GM12878 (cell line): ENCODE data around the gene CAMK2N2. TPM values are rescaled to one million over a fixed set of nuclear protein-coding genes. Genes with fewer than 3 reads are reported as not detected.

Source experiments
- ATAC-seq: fragments of 200-7000 bp; cut with Tn5 transposase; 3 replicates; pipeline ENCODE4 v1.9.1; 2020; ENCODE audit warnings: mild to moderate bottlenecking, moderate library complexity
- BruUV-seq: library from RNA; stranded (reverse); fragments of 400-500 nt; replicated peaks from 2 replicates; lab custom pipeline; 2021; lab: Mats Ljungman, UMichigan
- CTCF ChIA-PET: fragments of 300-600 bp; sonication (Branson Sonifier 250); formaldehyde crosslinking; extraction: SDS; loops from one replicate; lab custom pipeline; 2021; ENCODE audit warnings: inconsistent platforms; lab: Yijun Ruan, JAX
- POLR2A ChIA-PET: fragments of 350-600 bp; formaldehyde crosslinking; extraction: SDS; loops from one replicate; lab custom pipeline; 2021; ENCODE audit warnings: inconsistent platforms; lab: Charles Lee
- RAD21 ChIA-PET: fragments of 300-600 bp; sonication (Branson Sonifier 250); formaldehyde crosslinking; loops from one replicate; lab custom pipeline; 2023; ENCODE audit warnings: antibody characterized with exemption; ENCODE audit not compliant: unreplicated experiment; lab: Charles Lee
- SMC1A ChIA-PET: fragments of 300-600 bp; sonication (Branson Sonifier 250); formaldehyde crosslinking; loops from one replicate; lab custom pipeline; 2023; ENCODE audit not compliant: unreplicated experiment, uncharacterized antibody; lab: Charles Lee
- DNase-seq: peaks from one replicate; pipeline ENCODE4 v3.0.0-alpha.2; 2011; ENCODE audit warnings: low read depth, low spot score
- FAIRE-seq: peaks from 3 replicates; lab custom pipeline; 2011; peaks lifted over from hg19 to GRCh38; lab: Jason Lieb, UNC
- H2AFZ ChIP-seq: 2 replicates; pipeline ENCODE4 v1.6.0; 2011; ENCODE audit warnings: low read depth, low read length, control low read depth; ENCODE audit not compliant: control insufficient read depth
- H3K27ac ChIP-seq: 2 replicates; pipeline ENCODE4 v1.5.1; 2011; ENCODE audit warnings: control low read depth; ENCODE audit not compliant: control insufficient read depth, insufficient read depth
- H3K27me3 ChIP-seq, 2 experiments: replicated peaks in 1 of 2; 2 replicates each; pipeline versions ENCODE4 v1.6.0 to v1.6.1; 2011; ENCODE audit warnings: low read length in 1 of 2; ENCODE audit not compliant: control insufficient read depth in 2 of 2, insufficient read depth in 2 of 2
- H3K36me3 ChIP-seq, 2 experiments: 2 replicates each; pipeline ENCODE4 v1.5.1; 2011; ENCODE audit warnings: low read length in 1 of 2; ENCODE audit not compliant: control insufficient read depth in 2 of 2, insufficient read depth in 2 of 2
- H3K4me1 ChIP-seq: 2 replicates; pipeline ENCODE4 v1.6.1; 2011; ENCODE audit warnings: mild to moderate bottlenecking, low read length, moderate library complexity, mixed read lengths; ENCODE audit not compliant: control insufficient read depth, insufficient read depth
- H3K4me2 ChIP-seq: 2 replicates; pipeline ENCODE4 v1.6.0; 2011; ENCODE audit warnings: control low read depth; ENCODE audit not compliant: control insufficient read depth, insufficient read depth
- H3K4me3 ChIP-seq: fragments of 200-600 bp; sonication (generic); 2 replicates; pipeline ENCODE4 v1.5.1; 2016
- H3K79me2 ChIP-seq: 2 replicates; pipeline ENCODE4 v1.6.0; 2011; ENCODE audit warnings: low read length; ENCODE audit not compliant: control insufficient read depth, insufficient read depth
- H3K9ac ChIP-seq: 2 replicates; pipeline ENCODE4 v1.8.0; 2011; ENCODE audit warnings: low read length, control low read depth, mixed read lengths; ENCODE audit not compliant: control insufficient read depth, insufficient read depth
- H3K9me3 ChIP-seq: replicated peaks from 3 replicates; pipeline ENCODE4 v1.5.1; 2011; ENCODE audit warnings: mild to moderate bottlenecking, low read length; ENCODE audit not compliant: control insufficient read depth, insufficient read depth
- H4K20me1 ChIP-seq: 2 replicates; pipeline ENCODE4 v1.6.0; 2011; ENCODE audit not compliant: control insufficient read depth, insufficient read depth
- CREM ChIP-seq: IDR thresholded peaks from 2 replicates; pipeline ENCODE4 v1.6.1; 2014; ENCODE audit warnings: antibody characterized with exemption, low read depth
- E2F4 ChIP-seq: IDR thresholded peaks from 2 replicates; pipeline ENCODE4 v1.6.1; 2012; ENCODE audit warnings: low read depth, low read length, improper control_type of control experiment
- EED ChIP-seq: sonication (generic); IDR thresholded peaks from 2 replicates; pipeline ENCODE4 v1.6.1; 2016; ENCODE audit warnings: antibody characterized with exemption, low read depth
- EP300 ChIP-seq, 2 experiments: fragments of 150-350 bp in 1 of 2; IDR thresholded peaks; 2 replicates each; pipeline ENCODE4 v1.6.1; 2011 to 2012; ENCODE audit warnings: low read depth in 2 of 2, low read length in 2 of 2, borderline replicate concordance in 1 of 2, improper control_type of control experiment in 1 of 2, inconsistent platforms in 1 of 2; ENCODE audit not compliant: control insufficient read depth in 1 of 2
- MXI1 ChIP-seq: fragments of 150-350 bp; IDR thresholded peaks from 2 replicates; pipeline ENCODE4 v1.6.1; 2011; ENCODE audit warnings: low read depth, mild to moderate bottlenecking, inconsistent platforms, low read length, improper control_type of control experiment
- NBN ChIP-seq: fragments of 450-650 bp; IDR thresholded peaks from 2 replicates; pipeline ENCODE4 v1.6.1; 2016
- NFYB ChIP-seq: IDR thresholded peaks from 2 replicates; pipeline ENCODE4 v1.6.1; 2011; ENCODE audit warnings: low read depth, mild to moderate bottlenecking, low read length, improper control_type of control experiment, moderate library complexity; ENCODE audit not compliant: insufficient read depth
- NKRF ChIP-seq: fragments of 450-650 bp; conservative IDR thresholded peaks from 2 replicates; pipeline ENCODE4 v1.6.1; 2017; ENCODE audit warnings: mild to moderate bottlenecking, moderate library complexity
- RB1 ChIP-seq: fragments of 450-650 bp; formaldehyde crosslinking; IDR thresholded peaks from 2 replicates; pipeline ENCODE4 v1.6.1; 2017; ENCODE audit warnings: mild to moderate bottlenecking, borderline replicate concordance
- SIX5 ChIP-seq: IDR thresholded peaks from 2 replicates; pipeline ENCODE4 v1.6.1; 2011; ENCODE audit warnings: mild to moderate bottlenecking, low read depth, low read length, moderate library complexity; ENCODE audit not compliant: severe bottlenecking
- SMC3 ChIP-seq: IDR thresholded peaks from 2 replicates; pipeline ENCODE4 v1.6.1; 2011; ENCODE audit warnings: low read length, improper control_type of control experiment, borderline replicate concordance
- ZNF24 ChIP-seq: fragments of 450-650 bp; IDR thresholded peaks from 2 replicates; pipeline ENCODE4 v1.6.1; 2017; ENCODE audit warnings: antibody characterized with exemption, mild to moderate bottlenecking
- ZNF384 ChIP-seq: IDR thresholded peaks from 2 replicates; pipeline ENCODE4 v1.6.1; 2012; ENCODE audit warnings: low read depth, mild to moderate bottlenecking, low read length, improper control_type of control experiment, borderline replicate concordance
- WGBS: methylation state at CpG from one replicate; pipeline ENCODE4 v1.1.6; 2016; ENCODE audit warnings: low lambda C conversion rate; ENCODE audit not compliant: insufficient replicate concordance, insufficient coverage; ENCODE audit errors: missing lambda C conversion rate; 5-methylcytosine and 5-hydroxymethylcytosine counted together
- in situ Hi-C: fragments of 300-500 bp; cut with MboI; formaldehyde crosslinking; loops from 9 replicates; pipeline ENCODE4 v1.14.3; 2018; ENCODE audit warnings: mixed read lengths
- intact Hi-C: fragments of 100-400 bp; cut with micrococcal nuclease; formaldehyde crosslinking; loops from one replicate; pipeline ENCODE4 v1.14.2; 2022; ENCODE audit not compliant: unreplicated experiment
- polyA plus RNA-seq, 11 experiments: library from polyadenylated mRNA; depleted of rRNA in 4 of 11; unstranded in 6 of 11; stranded (reverse) in 5 of 11; fragments of >200 nt; fragmentation: Nextera tagmentation in 4 of 11; fragmentation: Illumina TruSeq in 1 of 11; extraction: Ambion mirVana in 4 of 11; extraction: Trizol in 1 of 11; gene quantifications; 1 replicate in 1 of 11; 2 replicates in 10 of 11; pipeline versions ENCODE4 v1.2.1 to v1.2.3, GENCODE V29; 2011 to 2016; ENCODE audit warnings: inconsistent platforms in 2 of 11, missing spikeins in 2 of 11, low read depth in 1 of 11
- total RNA-seq, 4 experiments: library from RNA; depleted of rRNA in 3 of 4; stranded (reverse); fragments of >200 nt in 3 of 4; fragmentation: Illumina TruSeq in 1 of 4; extraction: Trizol in 1 of 4; gene quantifications; 2 replicates each; pipeline versions ENCODE4 v1.2.1 to v1.2.3, GENCODE V29; 2013 to 2021
- TF ChIP-seq, protein P1 (sequence below): fragments of 450-650 bp; IDR thresholded peaks from 2 replicates; pipeline ENCODE4 v1.6.1; 2017; ENCODE audit warnings: low read depth, mild to moderate bottlenecking, moderate library complexity
- TF ChIP-seq, protein P2 (sequence below): IDR thresholded peaks from 2 replicates; pipeline ENCODE4 v1.6.1; 2012; ENCODE audit warnings: improper control_type of control experiment, low read depth, low read length; ENCODE audit not compliant: insufficient replicate concordance

Gene CAMK2N2
- total and polyA plus RNA-seq, 10 of the 15 experiments (the other 5 are each of a cell fraction or from before 2014, with no cell fraction given), result 0.06 to 1.4 (median 0.45) TPM; not detected in 1

DNA sequence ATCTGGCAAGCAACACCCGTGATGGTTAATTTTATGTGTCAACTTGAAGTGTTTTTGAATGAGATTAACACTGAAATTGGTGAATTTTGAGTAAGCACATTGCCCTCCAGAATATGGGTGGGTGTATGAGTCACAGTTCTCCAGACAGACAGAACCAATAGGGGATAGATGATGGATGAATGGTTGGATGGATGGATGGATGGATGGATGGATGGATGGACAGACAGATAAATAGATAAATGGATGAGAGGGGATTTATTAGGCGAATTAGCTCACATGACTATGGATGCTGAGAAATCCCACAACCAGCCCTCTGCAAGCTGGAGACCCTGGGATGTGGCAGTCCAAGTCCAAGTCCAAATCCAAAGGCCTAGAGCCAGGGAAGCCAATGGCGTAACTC lies 37.4 kb downstream of the CAMK2N2 start:
- Histone ChIP-seq H2AFZ (no peak overlapping the region), H3K4me3 (no peak overlapping the region), H3K79me2 (no peaks in the 10 kb centered on the region), H3K4me2 (no peak overlapping the region), H3K27me3 (peaks cover 3 to 4% of the 10 kb centered on the region in 2 experiments; a peak in 3 of 4 replicates), H3K27ac (no peak overlapping the region), H3K9ac (no peak overlapping the region), H3K4me1 (no peaks in the 10 kb centered on the region), H3K36me3 (no peaks in the 10 kb centered on the region), H3K9me3 (no peaks in the 10 kb centered on the region), H4K20me1 (no peaks in the 10 kb centered on the region)
- ChIA-PET POLR2A (no interaction called here), CTCF (interaction anchor here (0.9 kb wide), 1 partner anchor 27 kb away, joined by 3 read pairs; no protein-coding TSS in a partner anchor), SMC1A (no interaction called here), RAD21 (no interaction called here)
- WGBS, result 25% methylated on average over 3 of the region's 3 CpGs
- in situ Hi-C loops (no loop called here), intact Hi-C loops (no loop called here)
- ATAC-seq (no peak), FAIRE-seq (no peak), DNase-seq (no peak)
- no TSS peak for BruUV-seq
- no peak for TF ChIP-seq E2F4
- TF ChIP-seq, protein P1, sequence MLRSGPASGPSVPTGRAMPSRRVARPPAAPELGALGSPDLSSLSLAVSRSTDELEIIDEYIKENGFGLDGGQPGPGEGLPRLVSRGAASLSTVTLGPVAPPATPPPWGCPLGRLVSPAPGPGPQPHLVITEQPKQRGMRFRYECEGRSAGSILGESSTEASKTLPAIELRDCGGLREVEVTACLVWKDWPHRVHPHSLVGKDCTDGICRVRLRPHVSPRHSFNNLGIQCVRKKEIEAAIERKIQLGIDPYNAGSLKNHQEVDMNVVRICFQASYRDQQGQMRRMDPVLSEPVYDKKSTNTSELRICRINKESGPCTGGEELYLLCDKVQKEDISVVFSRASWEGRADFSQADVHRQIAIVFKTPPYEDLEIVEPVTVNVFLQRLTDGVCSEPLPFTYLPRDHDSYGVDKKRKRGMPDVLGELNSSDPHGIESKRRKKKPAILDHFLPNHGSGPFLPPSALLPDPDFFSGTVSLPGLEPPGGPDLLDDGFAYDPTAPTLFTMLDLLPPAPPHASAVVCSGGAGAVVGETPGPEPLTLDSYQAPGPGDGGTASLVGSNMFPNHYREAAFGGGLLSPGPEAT, result no peak
- TF ChIP-seq NFYB, result no peak
- TF ChIP-seq SMC3, result no peak
- no peak for TF ChIP-seq SIX5
- no peak for TF ChIP-seq NBN
- TF ChIP-seq, protein P2, sequence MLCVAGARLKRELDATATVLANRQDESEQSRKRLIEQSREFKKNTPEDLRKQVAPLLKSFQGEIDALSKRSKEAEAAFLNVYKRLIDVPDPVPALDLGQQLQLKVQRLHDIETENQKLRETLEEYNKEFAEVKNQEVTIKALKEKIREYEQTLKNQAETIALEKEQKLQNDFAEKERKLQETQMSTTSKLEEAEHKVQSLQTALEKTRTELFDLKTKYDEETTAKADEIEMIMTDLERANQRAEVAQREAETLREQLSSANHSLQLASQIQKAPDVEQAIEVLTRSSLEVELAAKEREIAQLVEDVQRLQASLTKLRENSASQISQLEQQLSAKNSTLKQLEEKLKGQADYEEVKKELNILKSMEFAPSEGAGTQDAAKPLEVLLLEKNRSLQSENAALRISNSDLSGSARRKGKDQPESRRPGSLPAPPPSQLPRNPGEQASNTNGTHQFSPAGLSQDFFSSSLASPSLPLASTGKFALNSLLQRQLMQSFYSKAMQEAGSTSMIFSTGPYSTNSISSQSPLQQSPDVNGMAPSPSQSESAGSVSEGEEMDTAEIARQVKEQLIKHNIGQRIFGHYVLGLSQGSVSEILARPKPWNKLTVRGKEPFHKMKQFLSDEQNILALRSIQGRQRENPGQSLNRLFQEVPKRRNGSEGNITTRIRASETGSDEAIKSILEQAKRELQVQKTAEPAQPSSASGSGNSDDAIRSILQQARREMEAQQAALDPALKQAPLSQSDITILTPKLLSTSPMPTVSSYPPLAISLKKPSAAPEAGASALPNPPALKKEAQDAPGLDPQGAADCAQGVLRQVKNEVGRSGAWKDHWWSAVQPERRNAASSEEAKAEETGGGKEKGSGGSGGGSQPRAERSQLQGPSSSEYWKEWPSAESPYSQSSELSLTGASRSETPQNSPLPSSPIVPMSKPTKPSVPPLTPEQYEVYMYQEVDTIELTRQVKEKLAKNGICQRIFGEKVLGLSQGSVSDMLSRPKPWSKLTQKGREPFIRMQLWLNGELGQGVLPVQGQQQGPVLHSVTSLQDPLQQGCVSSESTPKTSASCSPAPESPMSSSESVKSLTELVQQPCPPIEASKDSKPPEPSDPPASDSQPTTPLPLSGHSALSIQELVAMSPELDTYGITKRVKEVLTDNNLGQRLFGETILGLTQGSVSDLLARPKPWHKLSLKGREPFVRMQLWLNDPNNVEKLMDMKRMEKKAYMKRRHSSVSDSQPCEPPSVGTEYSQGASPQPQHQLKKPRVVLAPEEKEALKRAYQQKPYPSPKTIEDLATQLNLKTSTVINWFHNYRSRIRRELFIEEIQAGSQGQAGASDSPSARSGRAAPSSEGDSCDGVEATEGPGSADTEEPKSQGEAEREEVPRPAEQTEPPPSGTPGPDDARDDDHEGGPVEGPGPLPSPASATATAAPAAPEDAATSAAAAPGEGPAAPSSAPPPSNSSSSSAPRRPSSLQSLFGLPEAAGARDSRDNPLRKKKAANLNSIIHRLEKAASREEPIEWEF, result no peak
- TF ChIP-seq EED, result no peak
- TF ChIP-seq EP300 (IDR thresholded peaks at IDR 0.05; ENCODE audit: borderline replicate concordance in 1 of 2, control insufficient read depth in 1 of 2, low read depth in 2 of 2, low read length in 2 of 2), result no peak
- TF ChIP-seq MXI1, result no peak
- TF ChIP-seq NKRF, result no peak
- TF ChIP-seq ZNF24, result no peak
- TF ChIP-seq CREM, result no peak
- no peak for TF ChIP-seq RB1
- no peak for TF ChIP-seq ZNF384
